ENCODE measurements around the gene BTBD7.

The BTBD7 gene

GRCh38 chr14:93328546-93328945, 4.3 kb downstream of the BTBD7 start:
- DNase-seq: no peak

GRCh38 chr14:93326196-93326595, 6.6 kb downstream of the BTBD7 start:
- no peak for DNase-seq

GRCh38 chr14:93323600-93324174, 9.1 kb downstream of the BTBD7 start:
- no peak for DNase-seq

GRCh38 chr14:93322929-93323599, 9.8 kb downstream of the BTBD7 start:
- no peak for DNase-seq

GRCh38 chr14:93320489-93320888, 12.3 kb downstream of the BTBD7 start:
- DNase-seq: no peak

GRCh38 chr14:93319958-93320357, 12.9 kb downstream of the BTBD7 start:
- DNase-seq: no peak

- no peak for DNase-seq
Observed at GRCh38 chr14:93319494-93319893, 13.3 kb downstream of the BTBD7 start.

- no peak for DNase-seq
Observed at GRCh38 chr14:93318927-93319326, 13.9 kb downstream of the BTBD7 start.

GRCh38 chr14:93317875-93318807, 14.7 kb downstream of the BTBD7 start:
- DNase-seq: no peak

- no peak for DNase-seq
Observed at GRCh38 chr14:93317210-93317874, 15.5 kb downstream of the BTBD7 start.

- DNase-seq: no peak
Observed at GRCh38 chr14:93316716-93317115, 16.1 kb downstream of the BTBD7 start.

- DNase-seq: no peak
Observed at GRCh38 chr14:93315575-93315974, 17.3 kb downstream of the BTBD7 start.

GRCh38 chr14:93311082-93311481, 21.8 kb downstream of the BTBD7 start:
- no peak for DNase-seq

- DNase-seq: no peak
Observed at GRCh38 chr14:93309427-93309966, 23.3 kb downstream of the BTBD7 start.

- DNase-seq: no peak
Observed at GRCh38 chr14:93308686-93309345, 24.0 kb downstream of the BTBD7 start.

- no peak for DNase-seq
Observed at GRCh38 chr14:93306812-93307211, 26.0 kb downstream of the BTBD7 start.

- no peak for DNase-seq
Observed at GRCh38 chr14:93305725-93306418, 27.0 kb downstream of the BTBD7 start.

GRCh38 chr14:93304771-93305170, 28.1 kb downstream of the BTBD7 start:
- no peak for DNase-seq

GRCh38 chr14:93303659-93304058, 29.2 kb downstream of the BTBD7 start:
- no peak for DNase-seq

- DNase-seq: no peak
Observed at GRCh38 chr14:93302688-93303581, 29.9 kb downstream of the BTBD7 start.
